ENCODE measurements around the gene TBCB. TPM values are rescaled to one million over a fixed set of nuclear protein-coding genes. Genes with fewer than 3 reads are reported as not detected.

Gene TBCB
- total RNA-seq, 1 experiment from 2014 or later = 200 TPM

DNA sequence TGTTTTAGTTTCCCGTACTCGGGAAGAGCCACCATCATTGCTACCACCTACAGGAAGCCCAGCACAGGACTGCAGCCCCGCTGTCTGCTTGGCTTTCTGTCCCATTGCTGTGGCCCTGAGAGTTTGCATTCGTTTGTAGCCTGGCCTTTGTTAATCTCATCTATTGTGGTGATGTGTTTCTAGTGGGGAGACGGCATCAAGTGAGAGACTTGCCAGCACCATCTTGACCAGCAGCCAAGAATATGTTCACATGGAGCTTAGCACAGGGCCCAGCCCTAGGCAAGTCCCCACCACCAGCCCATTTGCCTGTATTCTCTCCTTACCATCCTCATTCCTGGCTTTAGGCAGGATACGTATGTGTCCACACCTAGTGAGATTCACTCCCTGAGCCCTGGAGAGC, 21.6 kb upstream of the TBCB start:
- H3K4me1 ChIP-seq (ENCODE audit: low read length) = no peaks in the 10 kb centered on the region
- no peak overlapping the region for H3K4me3 ChIP-seq (ENCODE audit: low read length)
- H4K20me1 ChIP-seq (ENCODE audit: insufficient read depth, low read depth, low read length) = no peaks in the 10 kb centered on the region
- H3K79me2 ChIP-seq (ENCODE audit: low read length) = no peaks in the 10 kb centered on the region
- H3K4me2 ChIP-seq (ENCODE audit: low read depth, low read length, poor library complexity, severe bottlenecking) = no peak overlapping the region
- peaks cover 28% of the 10 kb centered on the region; the same call in 1 of the 2 replicates for H3K36me3 ChIP-seq (ENCODE audit: insufficient read depth, low read length)
- H3K9me3 ChIP-seq (ENCODE audit: low read length) = no peaks in the 10 kb centered on the region
- H3K27ac ChIP-seq (ENCODE audit: low read length) = no peak overlapping the region
- no peaks in the 10 kb centered on the region for H3K27me3 ChIP-seq (ENCODE audit: low read length)
- H3K9me2 ChIP-seq (replicated peaks; ENCODE audit: insufficient read depth, low read length) = no peaks in the 10 kb centered on the region
- DNase-seq = no peak
- no peak overlapping the region for H2AFZ ChIP-seq (ENCODE audit: low read length)
- no peak overlapping the region for H3K9ac ChIP-seq (ENCODE audit: low read length)

DNA sequence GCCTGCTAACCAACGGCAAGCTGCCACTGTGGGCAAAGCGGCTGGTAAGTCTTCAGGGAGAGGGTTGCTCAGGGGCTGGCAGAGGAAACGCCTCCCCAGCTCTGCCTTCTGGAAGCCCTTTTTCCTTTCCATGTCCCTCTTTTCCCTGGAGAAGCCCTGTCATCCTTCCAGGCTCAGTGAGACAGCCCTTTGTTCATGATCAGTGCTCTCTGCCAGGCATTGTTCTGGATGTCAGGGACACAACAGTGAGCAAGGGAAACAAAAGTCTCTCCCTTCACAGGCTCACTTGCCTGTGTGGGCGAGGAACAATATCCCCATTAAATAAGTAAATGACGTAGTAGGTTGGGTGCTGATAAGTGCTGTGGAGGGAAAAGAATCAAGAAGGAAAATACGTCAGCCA, 18.2 kb upstream of the TBCB start:
- no peak overlapping the region for H3K4me3 ChIP-seq (ENCODE audit: low read length)
- H3K36me3 ChIP-seq (ENCODE audit: insufficient read depth, low read length) = peaks cover 27% of the 10 kb centered on the region; the same call in 1 of the 2 replicates
- H4K20me1 ChIP-seq (ENCODE audit: insufficient read depth, low read depth, low read length) = no peaks in the 10 kb centered on the region
- no peaks in the 10 kb centered on the region for H3K79me2 ChIP-seq (ENCODE audit: low read length)
- no peaks in the 10 kb centered on the region for H3K9me2 ChIP-seq (replicated peaks; ENCODE audit: insufficient read depth, low read length)
- H3K27me3 ChIP-seq (ENCODE audit: low read length) = no peaks in the 10 kb centered on the region
- H3K4me1 ChIP-seq (ENCODE audit: low read length) = peaks cover 12% of the 10 kb centered on the region
- no peak for DNase-seq
- H3K27ac ChIP-seq (ENCODE audit: low read length) = no peak overlapping the region
- H3K9me3 ChIP-seq (ENCODE audit: low read length) = no peaks in the 10 kb centered on the region
- no peak overlapping the region for H3K9ac ChIP-seq (ENCODE audit: low read length)
- H2AFZ ChIP-seq (ENCODE audit: low read length) = no peak overlapping the region
- no peak overlapping the region for H3K4me2 ChIP-seq (ENCODE audit: low read depth, low read length, poor library complexity, severe bottlenecking)

DNA sequence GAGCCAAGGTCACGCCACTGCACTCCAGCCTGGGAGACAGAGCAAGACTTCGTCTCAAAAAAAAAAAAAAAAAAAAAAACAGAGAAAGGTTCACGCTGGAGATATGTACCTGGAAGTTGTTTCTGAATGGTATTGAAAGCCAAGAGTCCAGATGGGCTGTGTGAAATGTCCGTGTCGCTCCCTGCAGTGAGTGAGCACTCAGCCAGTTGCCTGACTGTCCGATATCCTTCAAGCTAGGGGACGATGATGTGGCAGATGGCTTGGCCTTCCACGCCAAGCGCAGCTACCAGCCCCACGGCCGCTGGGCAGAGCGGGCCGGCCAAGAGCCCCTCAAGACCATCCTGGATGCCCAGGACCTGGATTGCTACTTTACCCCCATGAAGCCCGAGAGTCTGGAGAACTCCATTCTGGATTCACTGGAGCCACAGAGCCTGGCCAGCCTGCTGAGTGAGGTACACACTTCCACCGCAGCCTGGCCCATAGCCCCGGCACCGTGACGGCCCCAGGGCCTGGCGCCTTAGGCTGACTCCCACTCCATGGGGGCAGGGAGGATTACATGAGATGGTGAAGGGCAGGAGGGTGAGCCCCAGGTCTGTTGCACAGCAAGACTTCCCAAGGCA, 16.0 kb upstream of the TBCB start:
- peaks cover 26% of the 10 kb centered on the region; the same call in 1 of the 2 replicates for H3K36me3 ChIP-seq (ENCODE audit: insufficient read depth, low read length)
- H3K4me3 ChIP-seq (ENCODE audit: low read length) = no peak overlapping the region
- no peaks in the 10 kb centered on the region for H3K9me2 ChIP-seq (replicated peaks; ENCODE audit: insufficient read depth, low read length)
- peaks cover 12% of the 10 kb centered on the region for H3K4me1 ChIP-seq (ENCODE audit: low read length)
- H3K79me2 ChIP-seq (ENCODE audit: low read length) = no peaks in the 10 kb centered on the region
- H3K9me3 ChIP-seq (ENCODE audit: low read length) = no peaks in the 10 kb centered on the region
- no peak for DNase-seq
- H3K4me2 ChIP-seq (ENCODE audit: low read depth, low read length, poor library complexity, severe bottlenecking) = no peak overlapping the region
- no peaks in the 10 kb centered on the region for H3K27me3 ChIP-seq (ENCODE audit: low read length)
- H3K9ac ChIP-seq (ENCODE audit: low read length) = no peak overlapping the region
- peaks cover 5% of the 10 kb centered on the region; the same call in 1 of the 2 replicates for H4K20me1 ChIP-seq (ENCODE audit: insufficient read depth, low read depth, low read length)
- H2AFZ ChIP-seq (ENCODE audit: low read length) = no peak overlapping the region
- no peak overlapping the region for H3K27ac ChIP-seq (ENCODE audit: low read length)

DNA sequence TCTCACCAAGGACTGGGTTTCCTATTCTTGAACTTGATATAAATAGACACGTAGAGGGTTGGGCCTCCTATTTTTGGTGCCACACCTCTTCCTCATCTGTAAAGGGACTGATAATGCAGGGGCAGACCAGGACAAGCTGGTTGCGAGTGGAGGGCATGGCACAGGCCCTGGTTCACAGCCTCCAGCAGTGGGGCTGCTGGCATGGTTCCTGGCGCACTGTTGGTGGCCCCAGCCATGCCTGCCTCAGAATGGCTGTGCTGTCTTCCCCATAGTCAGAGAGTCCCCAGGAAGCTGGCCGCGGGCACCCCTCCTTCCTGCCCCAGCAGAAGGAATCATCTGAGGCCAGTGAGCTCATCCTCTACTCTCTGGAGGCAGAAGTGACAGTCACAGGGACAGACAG, 14.8 kb upstream of the TBCB start:
- Histone ChIP-seq H3K36me3 (ENCODE audit: insufficient read depth, low read length) (peaks cover 29% of the 10 kb centered on the region), H3K79me2 (ENCODE audit: low read length) (no peaks in the 10 kb centered on the region), H3K27ac (ENCODE audit: low read length) (0 out of 2 replicates have a peak overlapping the region, but pooled peaks have one; percentile 19), H2AFZ (ENCODE audit: low read length) (no peak overlapping the region), H3K9ac (ENCODE audit: low read length) (no peak overlapping the region), H3K27me3 (ENCODE audit: low read length) (no peaks in the 10 kb centered on the region), H3K9me2 (replicated peaks; ENCODE audit: insufficient read depth, low read length) (no peaks in the 10 kb centered on the region), H3K4me2 (ENCODE audit: low read depth, low read length, poor library complexity, severe bottlenecking) (no peak overlapping the region), H3K4me3 (ENCODE audit: low read length) (no peak overlapping the region), H4K20me1 (ENCODE audit: insufficient read depth, low read depth, low read length) (peaks cover 5% of the 10 kb centered on the region; the same call in 1 of the 2 replicates), H3K4me1 (ENCODE audit: low read length) (peaks cover 12% of the 10 kb centered on the region), H3K9me3 (ENCODE audit: low read length) (no peaks in the 10 kb centered on the region)
- no peak for DNase-seq

DNA sequence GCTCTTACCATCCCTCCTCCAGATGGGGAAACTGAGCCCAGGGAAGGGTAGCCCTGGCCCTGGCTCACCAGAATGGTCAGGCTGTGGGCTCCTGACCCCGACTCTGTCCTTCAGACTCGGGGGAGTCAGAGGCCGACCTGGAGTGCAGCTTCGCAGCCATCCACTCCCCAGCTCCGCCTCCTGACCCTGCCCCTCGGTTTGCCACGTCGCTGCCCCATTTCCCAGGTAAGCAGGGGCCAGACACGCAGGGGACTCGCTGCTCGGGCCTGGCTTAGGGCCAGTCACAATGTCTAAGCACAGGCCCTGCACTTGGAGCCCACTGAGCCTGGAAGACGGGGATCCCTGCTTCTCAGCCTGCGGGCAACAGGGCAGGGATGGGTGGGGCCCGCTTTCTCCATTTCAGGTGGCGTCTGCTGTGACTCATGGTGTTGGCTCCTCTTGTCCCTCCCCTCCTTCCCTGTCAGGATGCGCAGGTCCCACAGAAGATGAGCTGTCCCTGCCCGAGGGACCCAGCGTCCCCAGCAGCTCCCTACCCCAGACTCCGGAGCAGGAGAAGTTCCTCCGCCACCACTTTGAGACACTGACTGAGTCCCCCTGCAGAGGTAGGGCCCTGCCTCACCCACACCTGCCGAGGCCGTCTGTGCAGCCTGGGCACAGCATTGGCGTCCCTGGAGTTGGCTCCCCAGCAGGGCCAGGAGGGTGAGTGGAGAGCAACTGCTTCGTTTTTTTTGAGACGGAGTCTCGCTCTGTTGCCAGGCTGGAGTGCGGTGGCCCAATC, 13.5 kb upstream of the TBCB start:
- no peak overlapping the region for H3K9ac ChIP-seq (ENCODE audit: low read length)

DNA sequence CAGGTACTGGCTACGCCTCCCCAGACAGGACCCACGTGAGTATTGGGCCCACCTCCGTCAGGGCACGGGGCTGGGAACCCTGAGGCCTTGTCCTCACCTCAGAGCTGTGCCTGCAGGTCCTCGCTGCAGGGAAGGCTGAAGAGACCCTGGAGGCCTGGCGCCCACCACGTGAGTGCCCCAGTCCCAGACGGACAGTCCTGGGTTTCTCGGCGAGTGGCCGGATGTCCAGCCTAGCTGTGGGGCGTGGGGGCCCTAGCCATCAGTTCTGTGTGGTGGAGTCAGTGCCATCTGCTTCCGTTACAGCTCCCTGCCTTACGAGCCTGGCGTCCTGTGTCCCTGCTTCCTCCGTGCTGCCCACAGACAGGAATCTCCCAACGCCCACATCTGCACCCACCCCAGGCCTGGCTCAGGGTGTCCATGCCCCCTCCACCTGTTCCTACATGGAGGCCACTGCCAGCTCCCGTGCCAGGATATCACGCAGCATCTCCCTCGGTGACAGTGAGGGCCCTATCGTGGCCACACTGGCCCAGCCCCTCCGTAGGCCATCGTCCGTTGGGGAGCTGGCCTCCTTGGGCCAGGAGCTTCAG, 12.1 kb upstream of the TBCB start:
- DNase-seq = no peak
- Histone ChIP-seq H3K9ac (ENCODE audit: low read length) (no peak overlapping the region), H3K9me3 (ENCODE audit: low read length) (no peaks in the 10 kb centered on the region)

More for the DNA sequence above, 13.5 kb upstream of the TBCB start:
- Histone ChIP-seq H3K4me1 (ENCODE audit: low read length) (peaks cover 12% of the 10 kb centered on the region), H3K9me2 (replicated peaks; ENCODE audit: insufficient read depth, low read length) (no peaks in the 10 kb centered on the region), H3K4me3 (ENCODE audit: low read length) (no peak overlapping the region), H2AFZ (ENCODE audit: low read length) (no peak overlapping the region), H3K4me2 (ENCODE audit: low read depth, low read length, poor library complexity, severe bottlenecking) (no peak overlapping the region), H3K27ac (ENCODE audit: low read length) (no peak overlapping the region), H3K36me3 (ENCODE audit: insufficient read depth, low read length) (peaks cover 29% of the 10 kb centered on the region), H4K20me1 (ENCODE audit: insufficient read depth, low read depth, low read length) (peaks cover 7% of the 10 kb centered on the region; the same call in 1 of the 2 replicates), H3K27me3 (ENCODE audit: low read length) (no peaks in the 10 kb centered on the region), H3K9me3 (ENCODE audit: low read length) (no peaks in the 10 kb centered on the region), H3K79me2 (ENCODE audit: low read length) (no peaks in the 10 kb centered on the region)
- DNase-seq = no peak

DNA sequence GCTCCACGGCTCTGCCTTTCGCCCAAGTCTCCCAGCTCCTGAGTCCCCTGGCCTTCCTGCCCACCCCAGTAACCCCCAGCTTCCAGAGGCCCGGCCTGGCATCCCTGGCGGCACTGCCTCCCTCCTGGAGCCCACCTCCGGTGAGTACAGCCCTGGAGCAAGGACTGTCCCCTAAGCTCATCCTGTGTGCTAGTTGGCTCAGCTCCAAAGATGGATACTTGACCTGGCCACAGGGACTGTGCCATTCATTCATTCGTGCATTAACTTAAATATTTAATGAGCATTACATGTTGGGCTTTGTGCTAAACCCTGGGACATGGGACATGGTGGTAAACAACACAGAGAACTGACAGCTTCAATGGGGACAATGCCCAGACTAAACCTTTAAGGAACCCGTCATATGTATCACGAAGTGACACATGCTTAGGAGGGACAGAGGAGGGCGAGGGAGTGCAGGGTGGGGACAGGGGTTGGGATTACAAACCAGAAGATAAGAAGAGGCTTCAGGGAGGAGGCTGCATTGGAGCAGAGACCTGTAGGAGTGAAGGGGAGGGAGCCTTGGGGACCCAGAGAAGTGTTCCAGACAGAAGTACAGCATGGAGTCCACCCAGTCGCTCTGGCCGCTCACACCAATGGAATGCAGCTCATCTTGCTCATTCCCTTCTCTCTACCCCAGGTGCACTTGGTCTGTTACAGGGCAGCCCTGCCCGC, 11.3 kb upstream of the TBCB start:
- H4K20me1 ChIP-seq (ENCODE audit: insufficient read depth, low read depth, low read length) = peaks cover 19% of the 10 kb centered on the region
- H3K4me3 ChIP-seq (ENCODE audit: low read length) = no peak overlapping the region
- H2AFZ ChIP-seq (ENCODE audit: low read length) = no peak overlapping the region
- peaks cover 25% of the 10 kb centered on the region for H3K36me3 ChIP-seq (ENCODE audit: insufficient read depth, low read length)
- no peaks in the 10 kb centered on the region for H3K27me3 ChIP-seq (ENCODE audit: low read length)
- no peaks in the 10 kb centered on the region for H3K79me2 ChIP-seq (ENCODE audit: low read length)
- H3K9me3 ChIP-seq (ENCODE audit: low read length) = no peaks in the 10 kb centered on the region
- H3K4me2 ChIP-seq (ENCODE audit: low read depth, low read length, poor library complexity, severe bottlenecking) = no peak overlapping the region
- H3K27ac ChIP-seq (ENCODE audit: low read length) = no peak overlapping the region
- no peaks in the 10 kb centered on the region for H3K9me2 ChIP-seq (replicated peaks; ENCODE audit: insufficient read depth, low read length)
- DNase-seq = no peak
- H3K4me1 ChIP-seq (ENCODE audit: low read length) = peaks cover 15% of the 10 kb centered on the region
- no peak overlapping the region for H3K9ac ChIP-seq (ENCODE audit: low read length)

More for the DNA sequence above, 12.1 kb upstream of the TBCB start:
- H3K79me2 ChIP-seq (ENCODE audit: low read length) = no peaks in the 10 kb centered on the region
- no peak overlapping the region for H3K27ac ChIP-seq (ENCODE audit: low read length)
- no peaks in the 10 kb centered on the region for H3K9me2 ChIP-seq (replicated peaks; ENCODE audit: insufficient read depth, low read length)
- no peaks in the 10 kb centered on the region for H3K27me3 ChIP-seq (ENCODE audit: low read length)
- peaks cover 15% of the 10 kb centered on the region; the same call in 1 of the 2 replicates for H4K20me1 ChIP-seq (ENCODE audit: insufficient read depth, low read depth, low read length)
- peaks cover 25% of the 10 kb centered on the region for H3K36me3 ChIP-seq (ENCODE audit: insufficient read depth, low read length)
- peaks cover 12% of the 10 kb centered on the region for H3K4me1 ChIP-seq (ENCODE audit: low read length)
- no peak overlapping the region for H2AFZ ChIP-seq (ENCODE audit: low read length)
- no peak overlapping the region for H3K4me2 ChIP-seq (ENCODE audit: low read depth, low read length, poor library complexity, severe bottlenecking)
- H3K4me3 ChIP-seq (ENCODE audit: low read length) = no peak overlapping the region

DNA sequence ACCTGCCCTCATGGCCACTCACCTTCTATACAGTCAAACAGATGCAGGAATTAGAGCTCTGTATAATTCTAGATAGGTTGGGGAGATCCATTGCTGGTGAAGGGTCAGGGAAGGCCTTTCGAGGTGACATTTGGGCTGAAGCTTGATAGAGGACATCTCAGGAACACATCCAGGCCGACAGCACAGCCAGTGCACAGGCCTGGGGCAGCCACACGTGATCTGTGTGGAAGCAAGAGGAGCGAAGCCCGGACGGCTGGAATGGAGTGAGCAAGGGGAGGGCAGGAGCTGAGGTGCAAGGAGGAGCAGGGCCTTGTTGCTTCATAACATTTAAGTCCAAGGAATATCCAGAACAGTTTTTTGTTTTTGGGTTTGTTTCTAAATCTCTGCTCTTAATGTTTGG, 8.8 kb upstream of the TBCB start:
- Histone ChIP-seq H3K4me1 (ENCODE audit: low read length) (peaks cover 28% of the 10 kb centered on the region), H4K20me1 (ENCODE audit: insufficient read depth, low read depth, low read length) (peaks cover 26% of the 10 kb centered on the region)

More for the DNA sequence above, 8.8 kb upstream of the TBCB start:
- H2AFZ ChIP-seq (ENCODE audit: low read length) = no peak overlapping the region
- no peaks in the 10 kb centered on the region for H3K9me3 ChIP-seq (ENCODE audit: low read length)
- no peak overlapping the region for H3K9ac ChIP-seq (ENCODE audit: low read length)
- no peaks in the 10 kb centered on the region for H3K9me2 ChIP-seq (replicated peaks; ENCODE audit: insufficient read depth, low read length)
- no peak overlapping the region for H3K4me3 ChIP-seq (ENCODE audit: low read length)
- DNase-seq = no peak
- no peak overlapping the region for H3K27ac ChIP-seq (ENCODE audit: low read length)
- peaks cover 21% of the 10 kb centered on the region for H3K36me3 ChIP-seq (ENCODE audit: insufficient read depth, low read length)
- no peak overlapping the region for H3K4me2 ChIP-seq (ENCODE audit: low read depth, low read length, poor library complexity, severe bottlenecking)
- no peaks in the 10 kb centered on the region for H3K27me3 ChIP-seq (ENCODE audit: low read length)
- H3K79me2 ChIP-seq (ENCODE audit: low read length) = no peaks in the 10 kb centered on the region
